ENCODE data around the gene PRICKLE2.

DNA sequence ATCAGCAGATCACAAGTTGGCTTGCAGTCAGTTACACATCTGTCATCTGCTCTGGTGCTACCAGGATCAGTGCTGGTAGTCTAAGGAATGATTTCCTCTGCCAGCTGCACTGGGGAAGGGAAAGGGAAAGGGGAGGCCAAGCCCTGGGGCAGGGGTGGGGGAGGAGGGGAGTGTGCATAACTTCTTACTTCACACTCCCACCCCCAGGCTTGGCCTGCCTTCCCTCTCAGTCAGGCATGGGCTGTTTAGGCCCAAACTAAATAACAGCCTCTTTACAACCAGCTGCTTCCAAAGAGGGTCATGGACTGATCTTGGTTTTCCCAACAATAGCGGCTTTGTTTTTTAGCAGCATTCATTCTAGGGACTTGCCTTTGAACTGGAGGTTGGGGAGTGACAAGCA lies 115.8 kb downstream of the PRICKLE2 start:
- TF ChIP-seq POLR2A (IDR thresholded peaks at IDR 0.05; ENCODE audit: low read depth, low read length), result no peak
- TF ChIP-seq POLR2AphosphoS5 (IDR thresholded peaks at IDR 0.05; ENCODE audit: low read depth, low read length), result no peak
- no peak for TF ChIP-seq TAF1 (IDR thresholded peaks at IDR 0.05; ENCODE audit: low read depth, low read length)
- TF ChIP-seq PAX5 (IDR thresholded peaks at IDR 0.05; ENCODE audit: insufficient read depth, low read length, severe bottlenecking), result no peak
- no peak for TF ChIP-seq SPI1 (IDR thresholded peaks at IDR 0.05; ENCODE audit: low read depth, low read length)
- no peak for TF ChIP-seq POU2F2 (IDR thresholded peaks at IDR 0.05; ENCODE audit: low read depth, low read length)

Measured in GM12891 (cell line).